SK-N-SH treated with all-trans-retinoic acid at 6 μM for 48 hours (cell line): ENCODE data around the gene ODAD3.

Source experiments
- ARNTL ChIP-seq: fragments of 450-650 bp; formaldehyde crosslinking; IDR thresholded peaks from 2 replicates; pipeline ENCODE4 v1.5.0; 2020; ENCODE audit warnings: low read depth, mild to moderate bottlenecking, moderate library complexity, borderline replicate concordance
- BACH2 ChIP-seq: fragments of 250-450 bp; sonication (Bioruptor Pico); IDR thresholded peaks from 2 replicates; pipeline ENCODE4 v1.9.0; 2021; ENCODE audit warnings: mild to moderate bottlenecking, borderline replicate concordance
- CSDC2 ChIP-seq: fragments of 250-450 bp; sonication (Bioruptor Pico); IDR thresholded peaks from 2 replicates; pipeline ENCODE4 v1.5.0; 2020; ENCODE audit warnings: mild to moderate bottlenecking, moderate library complexity
- CSRNP3 ChIP-seq: fragments of 250-450 bp; sonication (Bioruptor Pico); IDR thresholded peaks from 2 replicates; pipeline ENCODE4 v1.5.1; 2021; ENCODE audit warnings: mild to moderate bottlenecking, moderate library complexity
- ESRRG ChIP-seq: fragments of 250-450 bp; sonication (Bioruptor Pico); IDR thresholded peaks from 2 replicates; pipeline ENCODE4 v1.6.1; 2021; ENCODE audit warnings: mild to moderate bottlenecking
- ISL1 ChIP-seq: fragments of 250-450 bp; sonication (Bioruptor Pico); IDR thresholded peaks from 2 replicates; pipeline ENCODE4 v2.1.2; 2022; ENCODE audit warnings: mild to moderate bottlenecking, moderate library complexity
- POU6F1 ChIP-seq: fragments of 250-450 bp; sonication (Bioruptor Pico); IDR thresholded peaks from 2 replicates; pipeline ENCODE4 v1.8.0; 2021; ENCODE audit warnings: low read depth, mild to moderate bottlenecking, moderate library complexity, borderline replicate concordance
- PPARA ChIP-seq: fragments of 250-450 bp; sonication (Bioruptor Pico); IDR thresholded peaks from 2 replicates; pipeline ENCODE4 v1.5.0; 2020; ENCODE audit warnings: mild to moderate bottlenecking, borderline replicate concordance
- RARB ChIP-seq: fragments of 250-450 bp; sonication (Bioruptor Pico); IDR thresholded peaks from 2 replicates; pipeline ENCODE4 v1.8.0; 2021; ENCODE audit warnings: mild to moderate bottlenecking, moderate library complexity
- TCF4 ChIP-seq: fragments of 250-450 bp; sonication (Bioruptor Pico); IDR thresholded peaks from 2 replicates; pipeline ENCODE4 v1.8.0; 2021; ENCODE audit warnings: mild to moderate bottlenecking, moderate library complexity, borderline replicate concordance
- TF ChIP-seq, protein P1 (sequence below): fragments of 250-450 bp; sonication (Bioruptor Pico); IDR thresholded peaks from 2 replicates; pipeline ENCODE4 v1.8.0; 2020; ENCODE audit warnings: mild to moderate bottlenecking, moderate library complexity, borderline replicate concordance

DNA sequence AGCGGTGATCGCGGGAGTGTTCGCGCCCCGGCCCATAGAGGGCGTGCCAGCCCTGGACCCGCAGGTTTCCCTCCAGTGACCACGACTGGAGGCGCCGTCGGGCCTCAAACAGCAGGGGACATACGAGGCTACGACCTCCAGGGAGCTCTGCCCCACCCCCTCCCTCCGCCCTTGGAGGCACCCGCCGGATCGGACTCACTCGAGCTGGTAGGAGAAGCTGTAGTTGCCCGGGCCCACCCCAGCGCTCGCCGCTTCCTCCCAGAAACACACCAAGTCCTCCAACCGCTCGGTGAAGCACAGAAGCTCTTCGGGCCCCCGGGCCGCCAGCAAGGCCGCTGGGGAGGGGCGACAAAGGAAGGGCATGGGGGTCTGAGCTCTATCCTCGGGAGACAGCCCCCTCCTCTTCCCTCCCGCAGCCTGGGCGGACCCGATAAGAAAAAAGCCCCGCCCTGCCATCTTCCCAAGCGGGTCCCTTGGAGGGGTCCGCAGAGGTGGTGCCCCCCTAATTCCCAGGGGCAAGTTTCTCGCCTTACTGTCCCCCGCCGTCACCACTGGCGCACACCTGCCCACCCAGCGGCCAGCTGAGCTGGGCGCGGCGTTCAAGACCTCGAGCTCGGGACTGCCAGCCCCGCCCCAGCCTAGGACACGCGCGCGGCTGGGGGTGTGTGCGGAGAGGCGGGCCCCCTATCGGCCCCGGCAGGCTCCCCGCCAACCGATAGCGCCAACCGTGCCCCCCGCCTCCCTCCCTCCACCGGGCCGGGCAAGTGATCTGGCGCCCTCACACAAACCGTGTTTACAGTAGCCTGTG, 51.8 kb downstream of the ODAD3 start:
- no peak for TF ChIP-seq ESRRG
- no peak for TF ChIP-seq POU6F1
- TF ChIP-seq, protein P1, sequence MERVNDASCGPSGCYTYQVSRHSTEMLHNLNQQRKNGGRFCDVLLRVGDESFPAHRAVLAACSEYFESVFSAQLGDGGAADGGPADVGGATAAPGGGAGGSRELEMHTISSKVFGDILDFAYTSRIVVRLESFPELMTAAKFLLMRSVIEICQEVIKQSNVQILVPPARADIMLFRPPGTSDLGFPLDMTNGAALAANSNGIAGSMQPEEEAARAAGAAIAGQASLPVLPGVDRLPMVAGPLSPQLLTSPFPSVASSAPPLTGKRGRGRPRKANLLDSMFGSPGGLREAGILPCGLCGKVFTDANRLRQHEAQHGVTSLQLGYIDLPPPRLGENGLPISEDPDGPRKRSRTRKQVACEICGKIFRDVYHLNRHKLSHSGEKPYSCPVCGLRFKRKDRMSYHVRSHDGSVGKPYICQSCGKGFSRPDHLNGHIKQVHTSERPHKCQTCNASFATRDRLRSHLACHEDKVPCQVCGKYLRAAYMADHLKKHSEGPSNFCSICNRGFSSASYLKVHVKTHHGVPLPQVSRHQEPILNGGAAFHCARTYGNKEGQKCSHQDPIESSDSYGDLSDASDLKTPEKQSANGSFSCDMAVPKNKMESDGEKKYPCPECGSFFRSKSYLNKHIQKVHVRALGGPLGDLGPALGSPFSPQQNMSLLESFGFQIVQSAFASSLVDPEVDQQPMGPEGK (CRISPR knock-in tag): no peak
- no peak for TF ChIP-seq BACH2
- TF ChIP-seq ARNTL (CRISPR knock-in tag): no peak
- no peak for TF ChIP-seq RARB (CRISPR knock-in tag)
- no peak for TF ChIP-seq ISL1 (CRISPR knock-in tag)
- TF ChIP-seq CSDC2 (CRISPR knock-in tag): no peak
- TF ChIP-seq CSRNP3: no peak
- no peak for TF ChIP-seq PPARA (CRISPR knock-in tag)
- TF ChIP-seq TCF4 (CRISPR knock-in tag): no peak
